ENCODE results near the gene KLHDC9.

DNA sequence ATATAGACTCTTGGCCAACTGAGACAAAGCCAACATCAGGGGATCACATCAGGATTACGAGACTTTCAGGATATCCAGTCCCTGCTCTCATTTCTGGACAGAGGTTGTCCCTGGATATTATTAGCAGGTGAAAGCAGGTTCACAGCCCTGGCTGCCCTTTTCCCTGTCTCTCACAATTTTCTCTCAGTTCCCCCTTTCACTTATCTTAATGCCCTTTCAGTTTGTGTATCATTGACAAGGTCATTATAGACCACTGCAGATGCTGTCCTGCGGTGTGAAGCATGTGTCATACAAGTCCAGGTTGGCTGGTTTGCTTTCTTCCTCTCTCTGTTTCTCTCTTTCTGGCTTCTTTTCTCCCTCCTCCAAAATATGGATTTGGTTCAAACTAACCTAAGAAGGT is 2.1 kb upstream of the KLHDC9 start:
- TF ChIP-seq CTCF (conservative IDR thresholded peaks at IDR 0.05 in 1 of 2, IDR thresholded peaks at IDR 0.05 in 1 of 2; ENCODE audit: low read depth in 1 of 2, low read length in 2 of 2) (no peak), EZH2 (IDR thresholded peaks at IDR 0.05; ENCODE audit: low read length, missing control alignments) (no peak)

Data from fibroblast of lung (primary cell).